Calu3 (cell line): ENCODE data around the gene JAM2. TPM values are rescaled to one million over a fixed set of nuclear protein-coding genes. Genes with fewer than 3 reads are reported as not detected.

Source experiments
- BruUV-seq: library from RNA; stranded (reverse); fragments of 400-500 nt; replicated peaks from 2 replicates; lab custom pipeline; 2021; lab: Mats Ljungman, UMichigan
- CTCF ChIA-PET: fragments of 300-600 bp; sonication (Branson Sonifier 250); formaldehyde crosslinking; loops from one replicate; lab custom pipeline; 2022; ENCODE audit warnings: antibody characterized with exemption; lab: Charles Lee
- DNase-seq: peaks from one replicate; pipeline ENCODE4 v3.0.0; 2022
- H3K27ac Mint-ChIP-seq: one replicate; pipeline ENCODE4 v1.8.0; 2022; ENCODE audit warnings: mixed read lengths; ENCODE audit not compliant: unreplicated experiment
- H3K27me3 Mint-ChIP-seq: one replicate; pipeline ENCODE4 v1.8.0; 2022; ENCODE audit warnings: mixed read lengths; ENCODE audit not compliant: unreplicated experiment
- H3K36me3 Mint-ChIP-seq: one replicate; pipeline ENCODE4 v1.8.0; 2022; ENCODE audit warnings: mild to moderate bottlenecking, moderate library complexity, mixed read lengths; ENCODE audit not compliant: insufficient read depth, unreplicated experiment
- H3K4me1 Mint-ChIP-seq: one replicate; pipeline ENCODE4 v1.8.0; 2022; ENCODE audit warnings: mild to moderate bottlenecking, low read depth, mixed read lengths; ENCODE audit not compliant: unreplicated experiment
- H3K4me3 Mint-ChIP-seq: one replicate; pipeline ENCODE4 v1.8.0; 2022; ENCODE audit warnings: mild to moderate bottlenecking, low read depth, moderate library complexity, mixed read lengths; ENCODE audit not compliant: unreplicated experiment
- H3K9me3 Mint-ChIP-seq: one replicate; pipeline ENCODE4 v1.8.0; 2022; ENCODE audit warnings: low read depth, mixed read lengths; ENCODE audit not compliant: unreplicated experiment
- intact Hi-C: fragments of 100-400 bp; cut with micrococcal nuclease; formaldehyde crosslinking; loops from one replicate; pipeline ENCODE4 v1.10.0; 2022; ENCODE audit not compliant: unreplicated experiment
- total RNA-seq: library from RNA; stranded (reverse); gene quantifications from 2 replicates; pipeline ENCODE4 v1.2.3, GENCODE V29; 2022
- TF ChIP-seq, protein P1 (sequence below): fragments of 200-600 bp; IDR thresholded peaks from one replicate; pipeline ENCODE4 v1.8.0; 2022; ENCODE audit warnings: antibody characterized with exemption; ENCODE audit not compliant: unreplicated experiment

JAM2 gene
- total RNA-seq, 1 experiment from 2014 or later: not detected

DNA sequence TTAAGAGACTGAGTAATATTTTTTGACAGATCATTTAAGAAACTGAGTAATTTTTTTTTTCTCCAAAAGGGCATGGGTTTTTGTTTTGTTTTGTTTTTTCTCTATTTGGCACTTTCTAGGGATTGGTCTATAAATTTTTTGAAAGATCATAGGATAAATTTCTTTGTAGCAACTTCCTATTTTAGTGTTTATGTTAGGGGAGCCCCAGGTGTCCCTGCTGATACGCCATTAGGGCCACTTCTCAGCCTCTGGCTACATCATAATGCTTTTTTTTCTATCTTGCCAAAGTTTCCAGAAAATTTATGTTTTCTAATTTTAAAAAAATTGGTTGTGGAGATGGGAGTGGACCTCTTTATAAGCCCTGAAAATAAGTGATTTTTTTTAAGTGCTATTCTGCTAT, 98.4 kb downstream of the JAM2 start:
- intact Hi-C loops: no loop called here
- CTCF ChIA-PET: no interaction called here
- Mint-ChIP-seq H3K27me3 (no peaks in the 10 kb centered on the region), H3K27ac (no peak overlapping the region), H3K9me3 (no peaks in the 10 kb centered on the region), H3K36me3 (peaks cover 39% of the 10 kb centered on the region), H3K4me3 (no peak overlapping the region), H3K4me1 (peaks cover 7% of the 10 kb centered on the region)
- no peak for DNase-seq
- BruUV-seq: no TSS peak
- TF ChIP-seq, protein P1, sequence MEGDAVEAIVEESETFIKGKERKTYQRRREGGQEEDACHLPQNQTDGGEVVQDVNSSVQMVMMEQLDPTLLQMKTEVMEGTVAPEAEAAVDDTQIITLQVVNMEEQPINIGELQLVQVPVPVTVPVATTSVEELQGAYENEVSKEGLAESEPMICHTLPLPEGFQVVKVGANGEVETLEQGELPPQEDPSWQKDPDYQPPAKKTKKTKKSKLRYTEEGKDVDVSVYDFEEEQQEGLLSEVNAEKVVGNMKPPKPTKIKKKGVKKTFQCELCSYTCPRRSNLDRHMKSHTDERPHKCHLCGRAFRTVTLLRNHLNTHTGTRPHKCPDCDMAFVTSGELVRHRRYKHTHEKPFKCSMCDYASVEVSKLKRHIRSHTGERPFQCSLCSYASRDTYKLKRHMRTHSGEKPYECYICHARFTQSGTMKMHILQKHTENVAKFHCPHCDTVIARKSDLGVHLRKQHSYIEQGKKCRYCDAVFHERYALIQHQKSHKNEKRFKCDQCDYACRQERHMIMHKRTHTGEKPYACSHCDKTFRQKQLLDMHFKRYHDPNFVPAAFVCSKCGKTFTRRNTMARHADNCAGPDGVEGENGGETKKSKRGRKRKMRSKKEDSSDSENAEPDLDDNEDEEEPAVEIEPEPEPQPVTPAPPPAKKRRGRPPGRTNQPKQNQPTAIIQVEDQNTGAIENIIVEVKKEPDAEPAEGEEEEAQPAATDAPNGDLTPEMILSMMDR: no peak

DNA sequence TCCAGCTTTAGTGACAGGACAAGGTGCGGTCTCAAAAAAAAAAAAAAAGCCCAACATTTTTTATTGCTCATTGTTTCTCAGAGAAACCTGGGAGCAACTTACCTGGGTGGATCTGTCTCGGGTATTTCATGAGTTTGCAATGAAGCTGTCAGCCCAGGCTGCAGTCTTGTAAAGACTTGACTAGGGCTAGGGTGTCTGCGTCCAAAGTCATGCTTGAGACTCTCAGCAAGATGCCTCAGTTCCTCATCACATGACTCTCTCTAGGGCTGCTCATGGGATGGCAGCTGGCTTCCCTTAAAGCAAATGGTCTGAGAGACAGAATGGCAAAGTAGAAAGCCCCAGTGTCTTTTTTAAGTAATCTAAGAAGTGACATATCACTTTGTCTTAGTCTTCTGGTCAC, 103.8 kb downstream of the JAM2 start:
- H3K27me3 Mint-ChIP-seq: no peaks in the 10 kb centered on the region
- intact Hi-C loops: no loop called here

DNA sequence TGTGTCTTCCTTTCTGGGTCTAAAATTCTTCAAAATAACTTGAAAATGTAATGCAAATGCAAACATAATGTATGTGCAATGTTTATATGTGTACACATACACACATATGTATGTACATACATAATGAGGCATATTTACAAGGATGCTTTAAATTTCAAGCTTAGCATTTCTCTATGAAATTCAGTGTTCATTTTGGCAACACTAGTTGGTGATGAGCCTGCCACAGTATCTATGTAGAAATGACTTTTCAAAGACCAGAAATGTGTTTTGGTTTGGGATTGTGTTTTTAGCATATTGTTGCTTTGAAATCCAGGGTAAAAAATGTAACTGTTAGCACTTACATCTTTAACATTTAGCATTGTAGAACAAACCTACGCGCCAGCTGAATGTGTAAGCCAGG, 105.8 kb downstream of the JAM2 start:
- TF ChIP-seq, protein P1: no peak
- CTCF ChIA-PET: no interaction called here
- intact Hi-C loops: no loop called here

More for the DNA sequence above, 103.8 kb downstream of the JAM2 start:
- no peak for DNase-seq
- Mint-ChIP-seq H3K4me1 (no peaks in the 10 kb centered on the region), H3K9me3 (no peaks in the 10 kb centered on the region), H3K27ac (no peak overlapping the region), H3K36me3 (peaks cover 5% of the 10 kb centered on the region), H3K4me3 (no peak overlapping the region)
- BruUV-seq: no TSS peak
- CTCF ChIA-PET: no interaction called here
- TF ChIP-seq, protein P1: no peak

DNA sequence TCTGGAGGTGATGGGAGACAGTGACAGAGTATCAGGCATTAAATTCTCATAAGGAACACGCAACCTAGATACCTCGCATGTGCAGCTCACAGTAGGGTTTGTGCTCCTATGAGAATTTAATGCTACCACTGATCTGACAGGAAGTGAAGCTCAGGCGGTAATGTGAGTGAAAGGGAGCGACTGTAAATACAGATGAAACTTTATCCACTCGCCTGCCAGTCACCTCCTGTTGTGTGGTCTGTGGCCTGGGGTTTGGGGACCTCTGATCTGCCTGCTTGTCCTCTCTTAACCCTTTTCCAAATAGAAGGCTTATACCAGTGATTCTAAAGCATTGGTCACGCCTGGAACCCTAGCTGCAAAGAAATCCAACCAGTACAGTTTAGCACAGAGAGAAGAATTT, 111.0 kb downstream of the JAM2 start:
- no peaks in the 10 kb centered on the region for H3K9me3 Mint-ChIP-seq
- no peak for DNase-seq
- TF ChIP-seq, protein P1: no peak
- intact Hi-C loops: no loop called here
- H3K27ac Mint-ChIP-seq: no peak overlapping the region
- no peaks in the 10 kb centered on the region for H3K27me3 Mint-ChIP-seq
- no peak overlapping the region for H3K4me3 Mint-ChIP-seq
- BruUV-seq: no TSS peak
- H3K4me1 Mint-ChIP-seq: no peaks in the 10 kb centered on the region
- no peaks in the 10 kb centered on the region for H3K36me3 Mint-ChIP-seq
- CTCF ChIA-PET: no interaction called here

More for the DNA sequence above, 105.8 kb downstream of the JAM2 start:
- peaks cover 5% of the 10 kb centered on the region for H3K36me3 Mint-ChIP-seq
- DNase-seq: no peak
- no peak overlapping the region for H3K27ac Mint-ChIP-seq
- no peaks in the 10 kb centered on the region for H3K27me3 Mint-ChIP-seq
- H3K9me3 Mint-ChIP-seq: no peaks in the 10 kb centered on the region
- no peak overlapping the region for H3K4me3 Mint-ChIP-seq
- BruUV-seq: no TSS peak
- H3K4me1 Mint-ChIP-seq: no peaks in the 10 kb centered on the region
